ENCODE results near the gene CA7.
"Not testable (repeated sequence)": the region's sequence is repeated elsewhere in the genome, so short reads cannot be mapped to it uniquely, and the experiment has no call there.

CA7 gene

DNA sequence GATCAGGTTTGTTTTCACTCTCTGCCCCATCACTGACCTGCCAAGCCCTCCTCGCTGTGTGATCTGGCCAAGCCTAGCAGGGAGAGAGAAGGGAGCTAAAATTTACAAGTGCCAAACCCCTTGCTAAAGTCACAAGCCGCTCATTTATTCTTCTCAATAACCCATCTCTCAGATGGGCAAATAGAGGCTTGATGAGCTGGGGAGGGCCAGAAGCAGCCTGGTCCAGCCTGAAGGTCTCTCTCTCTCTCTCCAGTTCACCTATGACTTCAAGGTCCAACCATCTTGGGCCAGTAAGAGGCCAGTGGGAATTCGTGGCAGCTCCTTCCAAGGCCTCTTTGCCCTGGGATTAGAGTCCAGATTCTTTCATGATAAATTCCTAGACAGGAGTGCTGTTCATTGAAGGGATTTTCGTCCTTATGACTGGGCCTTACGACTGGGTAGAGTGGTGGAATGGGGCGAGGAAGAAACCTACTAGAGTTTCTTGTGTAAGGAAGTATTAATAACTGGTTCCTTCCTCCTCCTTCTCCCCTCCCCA lies 3.4 kb downstream of the CA7 start:
- no peak for DNase-seq

DNA sequence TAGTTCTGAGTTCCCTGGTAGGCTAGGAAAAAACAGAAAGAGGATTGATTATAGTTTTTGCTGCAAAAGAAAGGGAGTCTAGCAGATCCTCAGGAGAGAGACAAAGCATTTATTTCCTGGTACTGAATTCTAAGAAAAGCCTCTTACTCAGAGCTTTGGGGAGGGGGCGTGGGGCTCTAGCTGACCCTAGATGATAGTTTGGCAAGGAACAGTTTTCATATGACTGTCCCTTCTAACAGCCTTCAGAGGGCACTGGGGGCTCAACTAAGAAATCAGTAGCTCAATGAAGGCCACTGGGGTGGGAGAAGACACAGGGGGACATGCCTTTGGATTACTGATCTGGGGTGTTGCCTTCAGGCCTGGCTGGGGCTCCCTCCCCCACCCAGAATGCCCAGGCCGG lies 4.0 kb downstream of the CA7 start:
- no peak for DNase-seq

DNA sequence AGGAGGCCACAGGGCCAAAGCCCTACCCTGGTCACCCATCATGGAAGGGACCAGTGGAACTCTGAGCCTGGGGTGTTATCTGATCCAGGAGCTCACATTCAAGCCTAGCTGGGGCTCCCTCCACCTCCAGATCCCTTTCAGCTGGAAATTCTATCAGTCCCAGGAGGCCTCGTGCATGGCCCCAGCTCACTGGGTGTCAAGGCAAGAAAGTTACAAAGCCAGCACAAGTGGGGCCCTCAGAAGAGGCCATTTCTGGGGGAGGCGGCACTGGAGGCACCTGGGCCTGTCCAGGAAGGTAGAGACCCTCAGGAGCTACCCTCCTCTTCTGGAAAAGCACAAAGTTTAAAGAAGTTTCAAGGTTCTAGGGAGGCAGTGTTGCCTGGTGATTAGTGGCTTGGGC lies 4.8 kb downstream of the CA7 start:
- no peak for DNase-seq

DNA sequence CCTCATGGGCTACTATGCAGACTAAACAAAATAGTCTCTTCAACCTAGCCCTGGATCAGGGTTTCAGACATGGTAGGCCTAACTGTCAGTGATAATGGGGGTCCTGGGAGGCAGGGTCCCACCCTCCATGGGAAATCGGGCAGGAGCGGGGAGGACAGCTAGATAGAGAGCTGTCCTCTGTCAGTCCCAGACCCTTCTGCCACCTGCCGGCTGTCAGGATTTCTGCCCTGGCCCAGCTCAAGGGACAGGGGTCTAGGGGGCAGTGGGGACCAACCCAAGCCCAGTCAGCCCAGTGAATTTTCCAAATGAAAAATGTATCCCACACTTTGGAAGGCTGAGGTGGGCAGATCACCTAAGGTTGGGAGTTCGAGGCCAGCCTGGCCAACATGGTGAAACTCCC lies 5.3 kb downstream of the CA7 start:
- DNase-seq: no peak

GRCh38 chr16:66850115-66850815 lies 6.1 kb downstream of the CA7 start:
- no peak for DNase-seq

GRCh38 chr16:66851166-66851964 lies 7.2 kb downstream of the CA7 start:
- DNase-seq: no peak

DNA sequence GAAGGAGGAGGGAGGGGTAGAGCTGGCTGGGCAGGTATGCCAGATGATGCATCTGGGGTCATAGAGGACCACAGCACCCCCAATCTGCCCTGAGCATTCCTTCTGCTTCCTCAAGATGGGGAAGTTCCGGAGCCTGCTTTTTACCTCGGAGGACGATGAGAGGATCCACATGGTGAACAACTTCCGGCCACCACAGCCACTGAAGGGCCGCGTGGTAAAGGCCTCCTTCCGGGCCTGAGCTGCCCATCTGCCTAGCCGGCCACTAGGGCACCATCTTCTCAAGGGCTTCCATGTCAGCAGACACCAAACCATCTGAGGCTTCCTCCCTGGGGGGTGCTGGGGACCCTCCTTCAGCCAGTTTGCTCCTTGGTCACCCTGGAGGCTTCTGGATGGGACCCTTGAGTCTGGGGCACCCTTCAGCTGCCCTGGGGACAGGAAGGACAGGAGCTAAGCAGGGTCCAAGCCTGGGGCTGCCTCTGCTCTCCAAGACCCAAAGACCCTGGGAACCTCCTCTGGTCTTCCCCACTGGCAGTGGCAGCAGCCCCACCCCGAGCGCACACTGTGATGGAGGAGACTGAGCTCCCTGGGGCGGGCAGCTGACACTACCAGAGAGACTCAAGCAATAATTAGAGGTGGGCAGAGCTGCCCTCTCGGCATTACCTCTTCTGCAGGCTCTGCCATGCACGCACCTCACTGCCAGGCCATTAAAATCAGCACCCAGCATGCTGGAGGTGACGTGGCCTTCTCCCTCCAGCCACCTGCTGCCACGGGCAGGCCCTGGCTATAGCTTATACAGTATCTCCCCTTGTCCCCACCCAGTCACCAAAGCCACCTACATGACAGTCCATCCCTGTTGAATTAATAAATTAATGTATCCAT lies 9.3 kb downstream of the CA7 start:
- DNase-seq: no peak

DNA sequence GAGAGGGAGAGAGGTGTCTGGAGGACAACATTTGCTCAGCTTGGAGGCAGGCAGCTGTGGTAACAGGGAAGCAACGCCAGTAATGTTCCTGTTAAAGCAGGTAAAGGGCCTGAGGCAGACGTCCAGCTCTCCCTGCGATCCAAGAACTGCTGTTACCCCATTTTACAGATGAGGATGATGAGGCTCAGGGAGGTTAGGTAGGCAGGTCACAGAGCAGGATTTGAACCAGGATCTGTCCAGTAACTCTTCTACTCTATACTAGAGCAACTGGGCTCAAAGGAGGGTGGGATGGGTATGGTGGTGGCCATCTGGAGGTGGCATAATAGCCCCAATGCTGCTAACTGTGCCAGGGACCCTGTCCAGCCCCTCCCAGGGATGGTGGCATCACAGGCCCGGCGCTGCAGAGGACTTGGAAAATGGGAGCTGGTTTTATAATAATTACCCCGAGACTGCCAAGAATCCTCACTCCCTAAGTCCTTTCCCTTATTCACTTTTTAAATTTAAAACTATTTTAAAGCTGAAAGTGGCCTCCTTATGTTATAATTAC lies 12.0 kb downstream of the CA7 start:
- no peak for DNase-seq

- no peak for DNase-seq
Measured at GRCh38 chr16:66856801-66857200, 12.6 kb downstream of the CA7 start.

DNA sequence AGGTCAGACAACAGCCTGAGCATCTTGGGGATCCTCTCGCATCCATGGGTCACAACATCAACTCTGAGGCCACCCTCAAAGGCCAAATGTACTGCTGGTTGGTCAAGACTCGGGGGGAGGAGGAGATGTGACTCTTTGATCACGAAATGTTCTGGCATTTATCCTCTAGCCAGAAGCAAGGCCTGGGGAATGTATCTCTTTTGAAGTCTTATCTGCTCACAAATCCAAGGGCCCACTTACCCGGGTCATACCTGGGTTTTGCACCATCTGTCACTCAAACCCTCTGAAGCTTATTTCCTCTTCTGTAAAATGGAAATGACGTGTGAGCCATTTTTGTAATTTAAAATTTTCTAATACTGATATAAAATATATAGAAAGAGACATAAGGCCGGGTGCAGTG lies 13.2 kb downstream of the CA7 start:
- no peak for DNase-seq

- no peak for DNase-seq
Measured at GRCh38 chr16:66858740-66859396, 14.7 kb downstream of the CA7 start.

DNA sequence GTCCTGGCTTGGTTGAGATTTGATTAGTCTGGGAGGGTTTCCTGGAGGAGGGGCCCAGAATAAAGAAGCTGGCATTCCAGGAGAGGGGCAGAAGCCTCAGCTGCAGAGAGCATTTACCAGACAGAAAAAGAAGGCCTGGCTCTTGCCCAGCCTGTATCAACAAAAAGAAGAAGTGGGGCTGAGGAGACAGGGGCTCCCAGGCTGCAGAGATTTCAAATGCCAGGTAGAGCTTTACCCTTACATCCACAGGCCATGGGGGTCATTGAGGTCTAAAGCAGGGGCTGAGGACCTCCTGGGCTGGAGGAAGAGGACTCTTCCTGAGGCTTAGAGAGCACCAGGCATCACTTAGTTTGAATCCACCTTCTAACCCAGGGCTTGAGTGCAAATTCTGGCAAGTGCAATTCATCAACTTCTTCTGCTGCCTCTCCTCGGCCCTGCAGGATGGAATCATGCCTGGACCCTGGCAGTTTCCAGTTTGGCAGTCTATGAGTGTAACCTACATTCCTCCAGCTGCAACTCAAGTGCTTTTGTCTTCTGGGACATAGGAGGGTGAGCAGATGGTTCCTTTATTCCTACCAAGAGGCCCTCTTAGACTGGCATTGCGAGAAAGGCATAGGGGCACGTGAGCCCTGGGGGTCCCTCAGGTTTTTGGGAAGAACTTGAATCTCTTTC lies 15.3 kb downstream of the CA7 start:
- DNase-seq: no peak

DNA sequence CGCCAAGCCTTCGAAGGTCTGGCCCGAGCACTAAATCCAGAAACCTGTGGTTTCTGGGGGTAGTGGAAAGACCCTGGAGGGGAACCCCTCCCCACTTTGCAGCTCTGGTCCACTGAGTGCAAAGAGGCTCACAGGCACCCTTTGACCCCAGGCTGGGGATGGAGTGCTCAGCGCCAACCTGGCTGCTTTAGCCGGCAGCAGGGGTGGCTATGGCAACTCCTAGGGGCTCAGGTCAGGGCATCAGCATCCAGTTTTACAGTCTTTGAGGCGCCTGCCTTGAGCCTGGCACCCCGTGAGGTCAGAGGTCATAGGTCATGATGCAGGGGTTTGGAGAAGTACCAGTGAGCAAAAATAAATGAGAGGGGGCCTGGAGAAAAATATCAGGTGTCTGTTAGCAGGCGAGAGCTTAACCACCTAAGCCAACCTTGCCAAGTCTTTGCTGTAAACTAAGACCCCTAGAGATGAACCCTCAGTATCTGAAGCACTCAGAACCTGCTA lies 17.9 kb downstream of the CA7 start:
- DNase-seq: no peak

GRCh38 chr16:66863707-66864106 lies 19.5 kb downstream of the CA7 start:
- DNase-seq: no peak

DNA sequence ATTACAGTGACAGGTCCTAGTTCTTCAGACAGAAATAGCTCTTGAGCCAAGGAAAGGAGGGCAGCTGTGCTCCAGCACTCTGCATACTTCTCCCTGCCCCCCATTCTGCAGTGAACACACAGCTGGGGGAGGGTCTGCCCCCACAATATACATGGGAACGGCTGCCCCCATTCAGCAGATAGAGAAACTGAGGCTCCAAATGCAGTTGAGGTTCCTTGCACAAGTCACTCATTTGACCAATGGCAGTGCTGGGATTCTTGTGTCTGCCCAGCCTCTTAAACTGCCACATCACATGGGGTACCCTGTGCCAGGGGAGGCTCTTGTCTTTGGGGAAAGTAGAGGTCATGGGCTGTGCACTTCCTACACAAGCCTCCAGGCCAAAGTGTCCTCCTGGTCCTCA lies 25.2 kb downstream of the CA7 start:
- no peak for DNase-seq

DNA sequence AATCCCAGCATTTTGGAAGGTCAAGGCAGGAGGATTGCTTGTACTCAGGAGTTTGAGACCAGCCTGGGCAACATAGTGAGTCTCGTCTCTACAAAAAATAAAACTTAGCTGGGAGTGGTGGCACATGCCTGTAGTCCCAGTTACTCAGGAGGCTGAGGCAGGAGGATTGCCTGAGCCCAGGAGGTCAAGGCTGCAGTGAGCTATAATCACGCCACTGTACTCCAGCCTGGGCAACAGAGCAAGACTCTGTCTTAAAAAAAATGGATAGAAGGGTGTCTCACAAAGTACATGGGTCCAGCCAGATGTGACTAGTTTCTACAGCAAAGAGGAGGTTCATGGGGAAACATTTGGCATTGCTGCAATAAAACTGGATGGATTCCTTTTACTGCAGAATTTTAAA lies 27.1 kb downstream of the CA7 start:
- not testable (repeated sequence) for DNase-seq

- DNase-seq: no peak
Measured at GRCh38 chr16:66871840-66872239, 27.6 kb downstream of the CA7 start.

DNA sequence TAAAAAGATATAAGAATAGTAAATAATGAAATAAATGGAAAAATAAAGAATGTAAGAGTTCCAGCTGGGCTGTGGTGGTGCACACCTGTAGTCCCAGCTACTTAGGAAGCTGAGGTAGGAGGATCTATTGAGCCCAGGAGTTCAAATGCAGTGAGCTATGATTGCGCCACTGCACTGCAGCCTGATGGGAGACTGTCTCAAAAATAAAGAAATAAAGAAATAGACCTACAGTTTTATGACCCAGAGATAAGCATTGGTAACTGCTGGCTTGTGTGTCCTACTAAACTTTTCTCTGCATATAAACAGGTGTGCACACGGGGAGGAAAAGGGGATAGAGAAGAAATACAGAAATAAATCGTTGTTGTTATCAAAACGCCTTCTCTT lies 28.3 kb downstream of the CA7 start:
- no peak for DNase-seq

- peak; percentile 90 for DNase-seq
Measured at GRCh38 chr16:66872943-66873684, 28.9 kb downstream of the CA7 start.

- no peak for DNase-seq
Measured at GRCh38 chr16:66873685-66874055, 29.5 kb downstream of the CA7 start.

All from CD4-positive, alpha-beta T cell treated with Interleukin-12 subunit alpha and Interleukin-12 subunit beta, for 1 hour (primary cell).